MM.1S (cell line): ENCODE measurements around the gene PGM1.

Source experiments
- DNase-seq: peaks from one replicate; pipeline ENCODE4 v3.0.0-alpha.2; 2015
- H2AFZ ChIP-seq: fragments of 300-600 bp; sonication (generic); 2 replicates; pipeline ENCODE4 v1.6.0; 2016; ENCODE audit warnings: antibody characterized with exemption, low read length
- H3F3A ChIP-seq: fragments of 300-600 bp; sonication (generic); 2 replicates; pipeline ENCODE4 v1.6.1; 2016; ENCODE audit warnings: mild to moderate bottlenecking, antibody characterized with exemption, low read length, moderate library complexity, mixed read lengths; ENCODE audit not compliant: insufficient read depth
- H3K27ac ChIP-seq: fragments of 300-600 bp; sonication (generic); 2 replicates; pipeline ENCODE4 v1.5.1; 2016; ENCODE audit warnings: mild to moderate bottlenecking, low read length
- H3K27me3 ChIP-seq: fragments of 300-600 bp; sonication (generic); replicated peaks from 2 replicates; pipeline ENCODE4 v1.6.0; 2016; ENCODE audit warnings: low read length; ENCODE audit not compliant: insufficient read depth
- H3K36me3 ChIP-seq: fragments of 300-600 bp; sonication (generic); replicated peaks from 2 replicates; pipeline ENCODE4 v1.6.1; 2016; ENCODE audit warnings: mild to moderate bottlenecking, low read length, mixed read lengths; ENCODE audit not compliant: insufficient read depth
- H3K4me1 ChIP-seq: fragments of 300-600 bp; sonication (generic); 2 replicates; pipeline ENCODE4 v1.6.1; 2016; ENCODE audit warnings: low read length, mixed read lengths
- H3K4me2 ChIP-seq: fragments of 300-600 bp; sonication (generic); 2 replicates; pipeline ENCODE4 v1.6.0; 2016; ENCODE audit warnings: low read depth, low read length
- H3K4me3 ChIP-seq: fragments of 300-600 bp; sonication (generic); 2 replicates; pipeline ENCODE4 v1.5.1; 2016; ENCODE audit warnings: low read length, mixed read lengths
- H3K79me2 ChIP-seq: fragments of 300-600 bp; sonication (generic); 2 replicates; pipeline ENCODE4 v1.6.1; 2016; ENCODE audit warnings: mixed run types, low read length, mixed read lengths
- H3K9ac ChIP-seq: fragments of 300-600 bp; sonication (generic); 2 replicates; pipeline ENCODE4 v1.6.1; 2016; ENCODE audit warnings: low read length, mixed read lengths
- H3K9me2 ChIP-seq: fragments of 300-600 bp; sonication (generic); replicated peaks from 2 replicates; pipeline ENCODE4 v1.6.1; 2016; ENCODE audit warnings: mild to moderate bottlenecking, low read length, mixed read lengths; ENCODE audit not compliant: insufficient read depth
- H3K9me3 ChIP-seq: fragments of 300-600 bp; sonication (generic); replicated peaks from 2 replicates; pipeline ENCODE4 v1.6.1; 2016; ENCODE audit warnings: mild to moderate bottlenecking, low read length, mixed read lengths; ENCODE audit not compliant: insufficient read depth
- H4K20me1 ChIP-seq: fragments of 300-600 bp; sonication (generic); 2 replicates; pipeline ENCODE4 v1.6.1; 2016; ENCODE audit warnings: mild to moderate bottlenecking, low read length, moderate library complexity, mixed read lengths; ENCODE audit not compliant: insufficient read depth
- CTCF ChIP-seq: fragments of 300-600 bp; sonication (generic); IDR thresholded peaks from 2 replicates; pipeline ENCODE4 v1.5.1; 2016; ENCODE audit warnings: antibody characterized with exemption, low read length, mixed read lengths
- EZH2 ChIP-seq: fragments of 300-600 bp; sonication (generic); optimal IDR thresholded peaks from 2 replicates; pipeline ENCODE3; 2017; ENCODE audit warnings: low read depth, mild to moderate bottlenecking, antibody characterized with exemption, low read length, mixed read lengths
- EZH2phosphoT487 ChIP-seq: fragments of 300-600 bp; sonication (generic); IDR thresholded peaks from 2 replicates; pipeline ENCODE4 v1.6.1; 2018; ENCODE audit warnings: antibody characterized with exemption, low read length

Gene PGM1

GRCh38 chr1:63643517-63643916 is 50.3 kb downstream of the PGM1 start:
- Histone ChIP-seq H3K27me3 (no peaks in the 10 kb centered on the region), H3K79me2 (no peaks in the 10 kb centered on the region), H3K9ac (no peak overlapping the region), H3K9me3 (no peaks in the 10 kb centered on the region), H3F3A (no peaks in the 10 kb centered on the region), H3K4me2 (no peak overlapping the region), H3K36me3 (no peaks in the 10 kb centered on the region), H4K20me1 (no peaks in the 10 kb centered on the region), H3K4me3 (no peak overlapping the region), H3K4me1 (no peaks in the 10 kb centered on the region), H3K27ac (no peak overlapping the region), H2AFZ (no peak overlapping the region), H3K9me2 (no peaks in the 10 kb centered on the region)
- TF ChIP-seq EZH2phosphoT487 (no peak), CTCF (no peak), EZH2 (no peak)
- no peak for DNase-seq

- H3K36me3 ChIP-seq, result no peaks in the 10 kb centered on the region
- no peak overlapping the region for H3K4me2 ChIP-seq
Measured at GRCh38 chr1:63643926-63644325, 50.7 kb downstream of the PGM1 start.

GRCh38 chr1:63645317-63645716 is 52.1 kb downstream of the PGM1 start:
- no peak overlapping the region for H3K4me3 ChIP-seq
- H3K27ac ChIP-seq, result no peak overlapping the region
- no peaks in the 10 kb centered on the region for H3K9me2 ChIP-seq
- no peak for DNase-seq
- H3F3A ChIP-seq, result no peaks in the 10 kb centered on the region
- H2AFZ ChIP-seq, result no peak overlapping the region
- H3K79me2 ChIP-seq, result no peaks in the 10 kb centered on the region
- H3K4me2 ChIP-seq, result no peak overlapping the region
- H3K9me3 ChIP-seq, result no peaks in the 10 kb centered on the region
- no peaks in the 10 kb centered on the region for H4K20me1 ChIP-seq
- H3K27me3 ChIP-seq, result no peaks in the 10 kb centered on the region
- TF ChIP-seq EZH2phosphoT487 (no peak), CTCF (no peak)
- H3K36me3 ChIP-seq, result no peaks in the 10 kb centered on the region
- no peaks in the 10 kb centered on the region for H3K4me1 ChIP-seq
- H3K9ac ChIP-seq, result no peak overlapping the region

More at GRCh38 chr1:63643926-63644325, 50.7 kb downstream of the PGM1 start:
- no peaks in the 10 kb centered on the region for H3K9me2 ChIP-seq
- H2AFZ ChIP-seq, result no peak overlapping the region
- no peak overlapping the region for H3K9ac ChIP-seq
- no peaks in the 10 kb centered on the region for H3K4me1 ChIP-seq
- H4K20me1 ChIP-seq, result no peaks in the 10 kb centered on the region
- DNase-seq, result no peak
- H3K27ac ChIP-seq, result no peak overlapping the region
- no peaks in the 10 kb centered on the region for H3F3A ChIP-seq
- TF ChIP-seq EZH2, result no peak
- TF ChIP-seq EZH2phosphoT487, result no peak
- no peak for TF ChIP-seq CTCF
- H3K9me3 ChIP-seq, result no peaks in the 10 kb centered on the region
- no peaks in the 10 kb centered on the region for H3K27me3 ChIP-seq
- H3K4me3 ChIP-seq, result no peak overlapping the region
- H3K79me2 ChIP-seq, result no peaks in the 10 kb centered on the region

GRCh38 chr1:63648689-63649088 is 55.5 kb downstream of the PGM1 start:
- H3K9me3 ChIP-seq, result no peaks in the 10 kb centered on the region
- DNase-seq, result no peak
- no peak overlapping the region for H3K27ac ChIP-seq
- no peaks in the 10 kb centered on the region for H3K4me1 ChIP-seq
- H3K79me2 ChIP-seq, result no peaks in the 10 kb centered on the region
- H3F3A ChIP-seq, result no peaks in the 10 kb centered on the region
- no peaks in the 10 kb centered on the region for H4K20me1 ChIP-seq
- H3K9ac ChIP-seq, result no peak overlapping the region
- H3K27me3 ChIP-seq, result no peaks in the 10 kb centered on the region
- H3K36me3 ChIP-seq, result no peaks in the 10 kb centered on the region
- H3K9me2 ChIP-seq, result no peaks in the 10 kb centered on the region
- no peak overlapping the region for H3K4me3 ChIP-seq
- TF ChIP-seq CTCF, result no peak
- no peak for TF ChIP-seq EZH2
- TF ChIP-seq EZH2phosphoT487, result no peak
- H3K4me2 ChIP-seq, result no peak overlapping the region
- no peak overlapping the region for H2AFZ ChIP-seq
